Measurements from ENCODE around the gene JPH2.

Gene JPH2

DNA sequence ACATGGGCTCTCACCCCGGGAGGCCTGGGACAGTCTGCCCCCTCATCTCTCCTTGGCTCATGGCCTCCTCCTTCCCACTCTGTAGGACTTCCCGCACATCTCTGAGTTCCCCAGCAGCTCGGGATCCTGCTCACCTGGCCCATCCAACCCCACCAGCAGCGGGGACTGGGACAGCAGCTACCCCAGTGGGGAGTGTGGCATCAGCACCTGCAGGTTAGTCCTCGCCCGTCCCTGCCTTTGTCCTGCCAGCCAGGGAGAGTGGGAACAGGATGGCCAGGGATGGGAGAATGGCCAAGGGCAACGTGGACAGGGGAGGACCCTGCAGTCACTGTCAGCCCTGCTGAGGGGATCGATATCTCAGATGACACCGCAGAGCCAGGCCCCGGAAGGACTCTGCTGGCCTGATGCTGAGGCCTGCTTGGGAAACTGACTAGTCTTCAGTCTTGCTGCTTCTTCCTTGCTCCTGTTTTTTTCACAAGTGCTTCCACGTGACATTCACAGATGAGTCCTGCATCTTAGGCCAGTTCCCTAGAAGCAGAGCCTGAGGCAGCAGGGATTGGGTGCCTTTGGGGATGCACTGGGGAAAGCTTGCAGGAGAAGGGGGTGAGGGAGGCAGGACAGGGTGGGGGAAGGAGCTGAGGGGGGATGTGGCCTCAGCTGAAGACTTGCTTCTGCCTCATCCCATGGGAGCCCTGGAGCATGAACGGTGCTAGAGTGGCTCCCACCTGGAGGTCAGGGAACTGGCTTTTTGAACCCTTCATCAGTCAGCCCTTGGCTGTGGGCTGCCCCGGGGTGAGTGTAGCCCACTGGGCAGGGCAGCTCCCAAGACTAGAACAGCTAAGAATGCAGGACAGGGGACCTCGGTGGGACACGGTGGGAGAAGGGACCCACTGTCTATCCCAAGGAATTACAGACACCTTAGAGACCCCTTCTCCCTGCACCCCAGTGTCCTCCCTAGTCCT lies 120.1 kb downstream of the JPH2 start:
- no peak for TF ChIP-seq CTCF (IDR thresholded peaks at IDR 0.05)
- DNase-seq (ENCODE audit: low spot score): no peak
- H3K27ac ChIP-seq: no peak overlapping the region
- no peak overlapping the region for H3K4me3 ChIP-seq

- TF ChIP-seq CTCF (IDR thresholded peaks at IDR 0.05): no peak
- DNase-seq (ENCODE audit: low spot score): no peak
- H3K27ac ChIP-seq: no peak overlapping the region
- H3K4me3 ChIP-seq: no peak overlapping the region
Measured at GRCh38 chr20:44065401-44066340, 121.3 kb downstream of the JPH2 start.

GRCh38 chr20:44064501-44065400 lies 122.2 kb downstream of the JPH2 start:
- no peak for TF ChIP-seq CTCF (IDR thresholded peaks at IDR 0.05)
- Histone ChIP-seq H3K27ac (no peak overlapping the region), H3K4me3 (no peak overlapping the region)
- DNase-seq (ENCODE audit: low spot score): peak; percentile 49

Data from coronary artery (tissue), 2 donors.